ENCODE data around the gene GPX3.

GRCh38 chr5:151071848-151072629 is 51.6 kb downstream of the GPX3 start:
- TF ChIP-seq CTCF (IDR thresholded peaks at IDR 0.05) = no peak
- no peak for TF ChIP-seq POLR2A (IDR thresholded peaks at IDR 0.05)
